Measurements from ENCODE around the gene SMC1B.

The SMC1B gene

GRCh38 chr22:45318558-45319323 is 94.7 kb downstream of the SMC1B start:
- no peak for DNase-seq (ENCODE audit: low spot score)

- no peak for DNase-seq (ENCODE audit: low spot score)
Observed at GRCh38 chr22:45318168-45318557, 95.2 kb downstream of the SMC1B start.

DNA sequence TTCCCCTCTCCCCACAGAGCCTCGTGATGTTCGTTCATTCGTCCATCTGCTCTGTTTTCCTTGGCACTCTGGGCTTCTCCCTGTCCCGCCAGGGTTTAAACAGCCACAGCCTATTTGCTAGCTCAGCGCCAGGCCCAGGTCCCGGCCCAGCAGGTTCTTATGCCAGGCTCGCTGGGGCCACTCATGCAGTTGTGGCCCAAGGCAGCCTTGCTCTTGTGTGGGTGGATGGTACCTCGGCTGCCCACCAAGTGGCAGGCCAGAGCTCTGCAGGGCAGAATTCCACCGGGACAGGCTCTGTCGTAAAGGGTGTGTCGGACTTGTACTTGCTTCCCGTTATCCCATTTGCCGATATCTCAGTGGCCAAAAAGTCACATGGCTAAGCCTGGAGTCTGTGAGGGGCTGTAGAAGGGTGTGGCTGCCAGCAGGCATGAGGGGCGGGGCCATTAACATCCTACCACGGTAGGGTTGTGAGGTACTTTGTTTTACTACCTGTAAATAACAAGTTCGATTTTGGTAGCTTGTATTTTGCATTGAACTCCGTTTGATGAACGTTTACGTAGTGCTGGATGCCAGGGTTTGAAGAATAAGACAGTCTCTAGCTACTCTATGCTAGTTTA is 95.7 kb downstream of the SMC1B start:
- peak; percentile 80 for DNase-seq (ENCODE audit: low spot score)

DNA sequence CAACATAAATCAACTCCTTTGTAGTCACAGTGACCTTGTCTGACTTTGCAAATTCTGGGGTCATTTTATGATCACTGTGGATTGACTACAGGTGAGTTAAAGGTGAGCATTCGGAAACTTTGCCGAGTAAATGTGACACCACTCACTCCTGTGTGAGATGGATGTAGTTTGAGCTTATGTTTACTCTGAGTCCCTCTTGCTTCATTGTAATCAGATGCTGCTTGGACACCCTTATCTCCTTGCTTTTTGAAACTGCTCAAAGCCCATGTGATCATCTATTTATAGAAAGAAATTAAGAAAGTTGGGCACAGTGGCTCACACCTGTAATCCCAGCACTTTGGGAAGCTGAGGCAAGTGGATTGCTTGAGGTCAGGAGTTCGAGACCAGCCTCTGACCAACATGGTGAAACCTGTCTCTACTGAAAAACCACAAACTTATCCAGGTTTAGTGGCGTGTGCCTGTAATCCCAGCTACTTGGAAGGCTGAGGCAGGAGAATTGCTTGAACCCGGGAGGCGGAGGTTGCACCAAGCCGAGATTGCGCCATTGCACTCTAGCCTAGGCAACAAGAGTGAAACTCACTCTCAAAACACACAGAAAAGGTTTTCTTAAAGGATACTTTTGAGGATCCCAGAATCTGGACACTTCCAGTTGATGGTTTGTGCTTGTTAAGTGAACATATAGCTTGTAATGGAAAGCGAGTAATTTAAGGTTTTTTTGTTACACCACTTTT is 96.4 kb downstream of the SMC1B start:
- no peak for DNase-seq (ENCODE audit: low spot score)

GRCh38 chr22:45314786-45315185 is 98.6 kb downstream of the SMC1B start:
- no peak for DNase-seq (ENCODE audit: low spot score)

DNA sequence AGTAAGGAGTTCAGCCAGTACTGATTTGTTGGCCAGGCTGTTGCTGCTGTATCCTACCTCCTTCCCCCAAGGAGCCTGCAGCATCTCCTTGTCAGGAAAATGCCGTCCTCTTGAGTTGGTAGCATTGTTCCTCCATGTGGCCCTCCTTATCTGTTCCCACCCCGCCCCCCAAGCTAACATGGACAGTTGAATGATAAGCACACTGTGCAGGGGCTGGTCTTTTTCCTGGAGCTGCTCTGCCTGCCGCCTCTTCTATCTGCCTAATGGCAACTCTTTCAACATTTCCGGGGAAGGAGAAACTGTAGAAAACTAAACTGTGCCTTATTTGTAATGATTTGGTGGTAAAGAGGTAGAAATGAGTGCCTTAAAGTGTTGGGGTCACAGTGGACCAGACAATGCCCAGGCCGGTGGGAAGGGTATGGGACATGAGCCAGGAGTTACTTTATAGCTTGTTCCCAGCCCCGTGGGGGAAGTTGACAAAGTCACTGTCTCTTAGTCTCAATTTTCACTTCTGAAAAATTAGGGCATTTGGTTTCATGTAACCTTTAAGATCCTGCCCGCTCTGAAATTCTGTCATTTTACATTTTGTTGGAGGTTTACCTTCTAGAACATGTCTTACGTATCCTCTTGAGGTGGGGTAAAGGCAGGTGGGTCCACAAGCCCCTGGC is 99.2 kb downstream of the SMC1B start:
- no peak for DNase-seq (ENCODE audit: low spot score)

DNA sequence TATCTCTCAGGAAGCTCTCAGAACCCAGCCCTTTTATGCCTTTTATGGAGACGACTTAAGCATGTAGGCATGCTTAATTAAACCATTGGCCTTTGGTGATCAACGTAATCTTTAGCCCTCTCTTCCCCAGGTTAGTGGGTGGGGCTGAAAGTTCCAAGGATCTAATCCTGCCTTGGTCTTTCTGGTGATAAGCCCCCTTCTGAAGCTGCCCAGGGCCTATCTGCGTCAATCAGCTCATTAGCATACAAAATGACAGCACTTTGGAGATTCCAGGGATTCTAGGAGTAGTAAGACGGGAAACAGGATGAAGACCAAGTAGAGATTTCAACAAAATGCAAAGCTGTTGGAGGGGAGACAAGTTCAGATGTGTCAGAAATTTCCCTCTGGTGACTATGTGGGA is 100.5 kb downstream of the SMC1B start:
- DNase-seq (ENCODE audit: low spot score): no peak

- DNase-seq (ENCODE audit: low spot score): no peak
Observed at GRCh38 chr22:45312415-45312814, 101.0 kb downstream of the SMC1B start.

- no peak for DNase-seq (ENCODE audit: low spot score)
Observed at GRCh38 chr22:45310977-45311531, 102.3 kb downstream of the SMC1B start.

- DNase-seq (ENCODE audit: low spot score): no peak
Observed at GRCh38 chr22:45310331-45310976, 102.9 kb downstream of the SMC1B start.

- peak; percentile 99 for DNase-seq (ENCODE audit: low spot score)
Observed at GRCh38 chr22:45309422-45310227, 103.8 kb downstream of the SMC1B start, which contains the start of gene FAM118A. Gene FAM118A (plus strand): TSS chr22:45309934. CDS start chr22:45322380, 12,446 bp downstream.

GRCh38 chr22:45308957-45309421 is 104.4 kb downstream of the SMC1B start:
- DNase-seq (ENCODE audit: low spot score): no peak

DNA sequence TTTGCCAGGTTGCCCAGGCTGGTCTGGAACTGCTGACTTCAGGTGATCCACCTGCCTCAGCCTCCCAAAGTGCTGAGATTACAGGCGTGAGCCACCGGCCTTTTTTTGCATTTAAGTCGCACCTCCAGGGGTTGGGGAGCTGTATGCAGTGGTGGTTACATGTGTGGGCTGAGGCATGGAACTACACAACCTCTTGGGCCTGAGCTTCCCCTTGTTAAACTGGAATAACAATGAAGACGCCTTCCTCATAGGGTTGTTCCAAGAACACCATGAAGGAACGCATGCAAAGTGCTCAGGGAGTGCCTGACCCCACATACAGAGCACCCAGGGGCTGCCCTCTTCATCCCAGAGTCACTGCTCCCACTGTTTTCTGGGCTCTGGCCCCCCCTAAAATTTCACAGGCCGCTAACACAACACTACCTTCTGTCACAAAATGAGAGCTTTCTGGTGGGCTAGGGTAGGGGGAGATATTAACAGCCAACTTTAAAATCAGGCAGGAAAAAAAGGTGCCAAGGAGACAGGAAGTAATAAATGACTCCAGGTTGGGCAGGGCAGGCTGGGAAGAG is 104.9 kb downstream of the SMC1B start:
- DNase-seq (ENCODE audit: low spot score): no peak

DNA sequence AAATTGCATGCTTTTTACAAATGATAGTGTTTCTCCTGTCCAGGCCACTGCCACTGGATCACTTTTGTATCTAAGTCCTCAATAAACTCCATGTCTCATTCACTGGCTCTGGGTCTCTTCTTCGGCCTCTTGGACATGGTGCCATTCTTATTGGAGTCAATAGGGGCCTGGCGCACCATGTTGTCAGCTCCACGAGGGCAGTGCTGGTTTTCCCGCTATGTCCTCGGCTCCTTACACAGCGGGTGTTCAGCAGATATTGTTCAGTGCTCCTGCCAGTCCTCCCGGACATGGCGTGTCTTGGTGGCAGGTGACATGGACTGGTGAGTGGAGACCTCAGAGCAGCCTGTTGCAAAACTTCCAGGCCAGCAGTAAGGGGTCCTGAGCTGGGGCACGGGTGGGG is 107.3 kb downstream of the SMC1B start:
- DNase-seq (ENCODE audit: low spot score): no peak

DNA sequence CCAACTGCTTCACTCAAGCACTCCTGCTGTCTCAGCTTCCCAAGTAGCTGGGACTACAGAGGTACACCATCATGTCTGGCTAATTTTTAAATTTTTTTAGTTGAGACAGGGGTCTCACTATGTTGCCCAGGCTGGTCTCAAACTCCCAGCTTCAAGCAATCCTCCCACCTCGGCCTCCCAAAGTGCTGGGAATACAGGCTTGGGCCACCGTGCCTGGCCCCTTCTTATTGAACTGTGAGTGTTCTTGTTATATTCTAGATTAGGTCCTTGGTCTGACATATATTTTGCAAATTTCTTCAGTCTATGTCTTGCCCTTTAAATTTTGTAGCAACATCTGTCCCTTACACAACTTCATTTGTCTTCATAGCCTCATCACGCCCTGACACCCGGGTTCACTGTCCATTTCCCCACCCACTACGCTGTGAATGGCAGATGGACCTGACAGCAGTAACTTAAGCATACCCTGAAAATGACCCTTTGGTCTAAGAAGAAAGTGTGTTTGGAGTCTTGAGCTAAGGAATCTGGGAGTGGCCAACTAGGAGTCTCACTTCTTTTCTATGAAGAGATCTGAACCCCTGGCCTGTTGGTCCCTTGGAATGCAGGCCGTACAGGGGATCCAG is 107.8 kb downstream of the SMC1B start:
- no peak for DNase-seq (ENCODE audit: low spot score)

- no peak for DNase-seq (ENCODE audit: low spot score)
Observed at GRCh38 chr22:45304971-45305370, 108.4 kb downstream of the SMC1B start.

GRCh38 chr22:45303181-45303580 is 110.2 kb downstream of the SMC1B start:
- no peak for DNase-seq (ENCODE audit: low spot score)

DNA sequence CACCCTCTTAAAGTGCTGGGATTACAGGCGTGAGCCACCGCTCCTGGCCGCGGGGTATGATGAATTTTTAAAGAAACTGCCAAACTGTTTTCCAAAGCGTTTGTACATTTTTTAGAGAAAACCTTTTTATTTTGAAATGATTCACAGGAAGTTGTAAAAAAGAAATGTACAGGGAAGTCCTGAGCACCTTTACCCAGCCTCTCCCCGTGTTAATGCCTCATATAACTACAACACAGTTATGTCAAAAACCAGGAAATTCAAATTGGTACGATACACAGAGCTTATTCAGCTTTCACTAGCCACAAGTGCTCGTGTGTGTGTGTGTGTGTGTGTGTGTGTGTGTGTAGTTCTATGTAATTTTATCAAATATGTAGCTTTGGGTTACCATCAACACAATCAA is 110.6 kb downstream of the SMC1B start:
- no peak for DNase-seq (ENCODE audit: low spot score)

- DNase-seq (ENCODE audit: low spot score): no peak
Observed at GRCh38 chr22:45298934-45299505, 114.4 kb downstream of the SMC1B start.
